22Rv1 (cell line): ENCODE results near the gene ANKS1B.

Experiments
- CTCF ChIP-seq: fragments of 450-650 bp; IDR thresholded peaks from 2 replicates; pipeline ENCODE4 v1.5.1; 2017; ENCODE audit warnings: mild to moderate bottlenecking
- ZFX ChIP-seq: fragments of 450-650 bp; IDR thresholded peaks from 2 replicates; pipeline ENCODE4 v1.6.1; 2017; ENCODE audit warnings: antibody characterized with exemption, borderline replicate concordance

GRCh38 chr12:99439399-99439798 is 545.3 kb downstream of the ANKS1B start:
- TF ChIP-seq CTCF (no peak), ZFX (no peak)
